Endothelial cell of umbilical vein (primary cell): Measurements from ENCODE around the gene GBF1. TPM values are rescaled to one million over a fixed set of nuclear protein-coding genes. Genes with fewer than 3 reads are reported as not detected.

Experiments used
- BruUV-seq: library from RNA; stranded (reverse); fragments of 400-500 nt; replicated peaks from 2 replicates; lab custom pipeline; 2021; lab: Mats Ljungman, UMichigan
- CTCF ChIA-PET: fragments of 300-600, 350-600 bp; sonication (Branson Sonifier 250); formaldehyde crosslinking; loops from one replicate; lab custom pipeline; 2021; ENCODE audit warnings: antibody characterized with exemption, inconsistent platforms; lab: Charles Lee
- POLR2A ChIA-PET: fragments of 300-600, 350-600 bp; sonication (Branson Sonifier 250); formaldehyde crosslinking; loops from one replicate; lab custom pipeline; 2021; ENCODE audit warnings: antibody characterized with exemption, inconsistent platforms; lab: Charles Lee
- DNase-seq: peaks from one replicate; pipeline ENCODE4 v3.0.0-alpha.2; 2011; ENCODE audit warnings: low read depth, low spot score
- FAIRE-seq: peaks from 2 replicates; lab custom pipeline; 2011; peaks lifted over from hg19 to GRCh38; lab: Jason Lieb, UNC
- H2AFZ ChIP-seq: 2 replicates; pipeline ENCODE4 v1.6.0; 2012; ENCODE audit warnings: low read depth, low read length, control low read depth, inconsistent platforms
- H3K27ac ChIP-seq: 2 replicates; pipeline ENCODE4 v1.5.1; 2011; ENCODE audit warnings: low read depth, mild to moderate bottlenecking, control low read depth, low read length, moderate library complexity; ENCODE audit not compliant: insufficient read depth
- H3K27me3 ChIP-seq, 2 experiments: 2 replicates each; pipeline versions ENCODE4 v1.6.0 to v1.6.1; 2011; ENCODE audit warnings: low read length in 2 of 2, mixed read lengths in 1 of 2; ENCODE audit not compliant: control insufficient read depth in 2 of 2, insufficient read depth in 2 of 2
- H3K36me3 ChIP-seq, 2 experiments: 2 replicates in 1 of 2; 3 replicates in 1 of 2; pipeline ENCODE4 v1.5.1; 2011; ENCODE audit warnings: low read length in 2 of 2, mild to moderate bottlenecking in 1 of 2, moderate library complexity in 1 of 2; ENCODE audit not compliant: control insufficient read depth in 2 of 2, insufficient read depth in 2 of 2; ENCODE audit errors: extremely low read depth in 1 of 2
- H3K4me1 ChIP-seq: 3 replicates; pipeline ENCODE4 v1.5.1; 2011; ENCODE audit warnings: mild to moderate bottlenecking, low read length; ENCODE audit not compliant: control insufficient read depth, insufficient read depth; ENCODE audit errors: extremely low read depth
- H3K4me2 ChIP-seq: 2 replicates; pipeline ENCODE4 v1.6.1; 2011; ENCODE audit warnings: low read length, control low read depth, mixed read lengths; ENCODE audit not compliant: insufficient read depth
- H3K4me3 ChIP-seq, 3 experiments: fragments of 200-600 bp in 1 of 3; sonication (generic), shearing (Covaris generic) in 1 of 3; replicated peaks in 1 of 3; 2 replicates each; pipeline ENCODE4 v1.5.1; 2011 to 2016; ENCODE audit warnings: control low read depth in 3 of 3, low read length in 3 of 3, mild to moderate bottlenecking in 2 of 3, inconsistent platforms in 1 of 3, low read depth in 1 of 3, moderate library complexity in 1 of 3; ENCODE audit not compliant: insufficient read depth in 1 of 3
- H3K79me2 ChIP-seq: 2 replicates; pipeline ENCODE4 v1.6.0; 2012; ENCODE audit warnings: low read length, inconsistent platforms; ENCODE audit not compliant: control insufficient read depth, insufficient read depth
- H3K9ac ChIP-seq: replicated peaks from 2 replicates; pipeline ENCODE3; 2011; ENCODE audit warnings: low read length, control low read depth; ENCODE audit not compliant: insufficient read depth; ENCODE audit errors: extremely low read depth
- H3K9me1 ChIP-seq: replicated peaks from 3 replicates; pipeline ENCODE4 v1.6.0; 2011; ENCODE audit warnings: mild to moderate bottlenecking, low read length; ENCODE audit not compliant: control insufficient read depth, insufficient read depth; ENCODE audit errors: extremely low read depth
- H3K9me3 ChIP-seq: replicated peaks from 2 replicates; pipeline ENCODE4 v1.5.1; 2012; ENCODE audit warnings: low read length, inconsistent platforms; ENCODE audit not compliant: control insufficient read depth, insufficient read depth
- H4K20me1 ChIP-seq: replicated peaks from 2 replicates; pipeline ENCODE3; 2011; ENCODE audit warnings: mild to moderate bottlenecking, low read length; ENCODE audit not compliant: control insufficient read depth, insufficient read depth; ENCODE audit errors: extremely low read depth
- CTCF ChIP-seq, 2 donors: IDR thresholded peaks; 1 replicate in 1 of 2; 2 replicates in 1 of 2; pipeline ENCODE4 v1.5.1; 2011; ENCODE audit warnings: low read length in 2 of 2, mild to moderate bottlenecking in 2 of 2, moderate library complexity in 2 of 2, control low read depth in 1 of 2, inconsistent platforms in 1 of 2, low read depth in 1 of 2; ENCODE audit not compliant: insufficient read depth in 1 of 2; ENCODE audit errors: extremely low read depth in 1 of 2
- EZH2 ChIP-seq: IDR thresholded peaks from 2 replicates; pipeline ENCODE4 v1.6.1; 2012; ENCODE audit warnings: borderline replicate concordance, low read depth, mild to moderate bottlenecking, moderate library complexity, low read length, inconsistent platforms; ENCODE audit not compliant: severe bottlenecking
- FOS ChIP-seq: IDR thresholded peaks from 2 replicates; pipeline ENCODE4 v1.6.1; 2011; ENCODE audit warnings: mild to moderate bottlenecking, low read length, moderate library complexity, borderline replicate concordance; ENCODE audit not compliant: insufficient read depth
- GATA2 ChIP-seq: IDR thresholded peaks from 2 replicates; pipeline ENCODE4 v1.7.0; 2011; ENCODE audit warnings: low read depth, mild to moderate bottlenecking, moderate library complexity, mixed read lengths, low read length; ENCODE audit not compliant: insufficient read length, insufficient read depth
- JUN ChIP-seq: IDR thresholded peaks from 2 replicates; pipeline ENCODE4 v1.6.1; 2011; ENCODE audit warnings: borderline replicate concordance, low read depth; ENCODE audit not compliant: insufficient read length, insufficient read depth
- MYC ChIP-seq: IDR thresholded peaks from one replicate; pipeline ENCODE4 v1.6.1; 2011; ENCODE audit warnings: mild to moderate bottlenecking, low read depth, low read length
- POLR2A ChIP-seq: IDR thresholded peaks from 2 replicates; pipeline ENCODE4 v1.6.1; 2012; ENCODE audit warnings: low read depth, mild to moderate bottlenecking, control low read depth, low read length
- POLR2AphosphoS5 ChIP-seq: IDR thresholded peaks from 2 replicates; pipeline ENCODE4 v1.6.1; 2012; ENCODE audit warnings: low read depth, mild to moderate bottlenecking, control low read depth, low read length, moderate library complexity; ENCODE audit not compliant: insufficient read depth
- dilution Hi-C: fragments of 300-500 bp; cut with MboI; formaldehyde crosslinking; loops from one replicate; pipeline ENCODE4 v1.15.0; 2019; ENCODE audit warnings: low sequenced_read_pairs; ENCODE audit not compliant: extremely low pct_ligation_motif_present
- intact Hi-C: fragments of 100-400 bp; cut with micrococcal nuclease; formaldehyde crosslinking; loops from one replicate; pipeline ENCODE4 v1.10.0; 2022
- polyA plus RNA-seq, 4 experiments: library from polyadenylated mRNA; depleted of rRNA in 3 of 4; stranded (reverse) in 3 of 4; unstranded in 1 of 4; fragments of >200 nt; gene quantifications; 2 replicates each; pipeline versions ENCODE4 v1.2.1 to v1.2.3, GENCODE V29; 2011 to 2012; ENCODE audit warnings: missing spikeins in 1 of 4
- total RNA-seq: library from RNA; stranded (reverse); gene quantifications from 2 replicates; pipeline ENCODE4 v1.2.3, GENCODE V29; 2021
- TF ChIP-seq, protein P1 (sequence below): IDR thresholded peaks from 2 replicates; pipeline ENCODE4 v1.6.1; 2011; ENCODE audit not compliant: insufficient read depth, insufficient read length

GBF1 gene
- total and polyA plus RNA-seq, 2 donors (not counting 3 experiments of a cell fraction or from before 2014, with no cell fraction given), result 26.0 to 49.7 TPM

DNA sequence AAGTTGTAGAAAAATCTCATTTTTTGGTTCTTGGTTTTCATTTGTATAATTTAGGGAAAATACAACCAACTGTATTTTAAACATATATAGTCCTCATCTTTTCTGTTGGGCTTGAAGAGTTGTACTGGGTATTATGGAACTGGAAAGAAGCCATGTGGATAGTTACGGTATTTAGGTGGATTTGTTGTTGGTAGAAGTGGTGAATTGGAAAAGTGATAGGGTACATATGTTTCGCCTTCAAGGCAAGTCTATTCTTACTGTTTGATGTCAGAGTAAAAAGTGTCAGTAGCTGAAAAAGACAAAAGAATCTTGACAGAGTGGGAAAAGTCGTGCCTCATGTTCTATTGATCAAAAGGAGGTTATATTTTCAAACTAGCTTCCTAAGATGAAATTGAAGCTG is 64.6 kb downstream of the GBF1 start:
- Histone ChIP-seq H3K36me3 (no peaks in the 10 kb centered on the region), H3K9ac (no peak overlapping the region), H3K4me2 (peak overlapping the region; percentile 8), H3K4me3 (no peak overlapping the region), H4K20me1 (peaks cover 4% of the 10 kb centered on the region), H3K27me3 (no peaks in the 10 kb centered on the region), H3K79me2 (peaks cover 47% of the 10 kb centered on the region), H3K4me1 (peaks cover 16% of the 10 kb centered on the region), H3K9me3 (no peaks in the 10 kb centered on the region), H3K9me1 (no peaks in the 10 kb centered on the region), H3K27ac (no peak overlapping the region), H2AFZ (no peak overlapping the region)
- DNase-seq, result no peak
- dilution Hi-C loops, result no loop called here
- POLR2A ChIA-PET, result no interaction called here
- intact Hi-C loops, result loop anchor here (1.0 kb wide), 1 partner anchor 10 kb away; no protein-coding TSS in a partner anchor
- FAIRE-seq, result no peak
- CTCF ChIA-PET, result interaction anchor here (0.7 to 5.7 kb wide), 5 partner anchors 9 to 79 kb away, joined by 3 to 48 read pairs (median 3); no protein-coding TSS in a partner anchor
- BruUV-seq, result no TSS peak
- TF ChIP-seq POLR2A (no peak), EZH2 (no peak), GATA2 (no peak), MYC (no peak), JUN (no peak), POLR2AphosphoS5 (no peak), CTCF (IDR thresholded peaks at IDR 0.05; ENCODE audit: extremely low read depth in 1 of 2, insufficient read depth in 1 of 2, low read depth in 1 of 2, low read length in 2 of 2) (no peak), FOS (no peak)
- TF ChIP-seq, protein P1, sequence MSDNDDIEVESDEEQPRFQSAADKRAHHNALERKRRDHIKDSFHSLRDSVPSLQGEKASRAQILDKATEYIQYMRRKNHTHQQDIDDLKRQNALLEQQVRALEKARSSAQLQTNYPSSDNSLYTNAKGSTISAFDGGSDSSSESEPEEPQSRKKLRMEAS, result no peak
